ENCODE results near the gene PRRT2.

The PRRT2 gene

DNA sequence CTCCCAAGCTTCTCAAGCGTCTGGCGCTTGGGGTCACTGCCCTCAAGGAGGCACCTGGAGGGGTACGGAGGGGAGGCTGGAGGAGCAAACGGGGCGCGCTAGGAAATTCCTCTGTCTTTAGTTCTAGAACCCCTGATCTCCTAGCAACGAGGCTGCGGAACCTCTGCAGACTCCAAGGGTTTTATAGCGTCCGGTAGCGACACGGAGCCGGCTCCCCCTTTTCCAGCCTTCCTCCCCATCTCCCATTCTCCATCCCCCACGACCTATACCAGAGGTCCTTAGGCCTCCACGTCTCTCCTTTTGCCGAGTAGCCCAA, 51.6 kb downstream of the PRRT2 start:
- no peak for DNase-seq

GRCh38 chr16:29864205-29864604, 52.2 kb downstream of the PRRT2 start:
- DNase-seq: no peak
